H9 (cell line): ENCODE data around the gene KIAA0513. TPM values are rescaled to one million over a fixed set of nuclear protein-coding genes. Genes with fewer than 3 reads are reported as not detected.

Source experiments
- DNase-seq: peaks from one replicate; pipeline ENCODE4 v3.0.0-alpha.2; 2017
- H2AFZ ChIP-seq: one replicate; pipeline ENCODE4 v1.6.1; 2013; ENCODE audit warnings: mild to moderate bottlenecking, low read length, control low read depth, moderate library complexity
- H2AK5ac ChIP-seq: 2 replicates; pipeline ENCODE4 v1.6.1; 2013; ENCODE audit warnings: low read length, control low read depth, mixed read lengths; ENCODE audit not compliant: insufficient read length
- H2BK120ac ChIP-seq: one replicate; pipeline ENCODE4 v1.6.1; 2013; ENCODE audit warnings: low read depth, mild to moderate bottlenecking, low read length, control low read depth, inconsistent platforms; ENCODE audit not compliant: poor library complexity, severe bottlenecking
- H2BK12ac ChIP-seq: 2 replicates; pipeline ENCODE4 v1.6.1; 2013; ENCODE audit warnings: low read length, control low read depth, mixed read lengths, low read depth; ENCODE audit not compliant: insufficient read length
- H2BK15ac ChIP-seq: 2 replicates; pipeline ENCODE4 v1.6.1; 2013; ENCODE audit warnings: low read depth, low read length, control low read depth
- H2BK20ac ChIP-seq: one replicate; pipeline ENCODE4 v1.6.1; 2013; ENCODE audit warnings: low read depth, mild to moderate bottlenecking, low read length, control low read depth, inconsistent platforms; ENCODE audit not compliant: poor library complexity, severe bottlenecking
- H2BK5ac ChIP-seq: 2 replicates; pipeline ENCODE4 v1.6.1; 2013; ENCODE audit warnings: low read length, control low read depth, mixed read lengths; ENCODE audit not compliant: insufficient read length
- H3K14ac ChIP-seq: 2 replicates; pipeline ENCODE4 v1.6.1; 2013; ENCODE audit warnings: low read length, control low read depth; ENCODE audit not compliant: insufficient read depth
- H3K18ac ChIP-seq: 2 replicates; pipeline ENCODE4 v1.6.1; 2013; ENCODE audit warnings: low read depth, mild to moderate bottlenecking, mixed read lengths, low read length, control low read depth; ENCODE audit not compliant: insufficient read length
- H3K23ac ChIP-seq: 2 replicates; pipeline ENCODE4 v1.6.1; 2013; ENCODE audit warnings: low read length, control low read depth, mixed read lengths, low read depth; ENCODE audit not compliant: insufficient read length
- H3K23me2 ChIP-seq: 2 replicates; pipeline ENCODE4 v1.6.1; 2013; ENCODE audit warnings: low read depth, mild to moderate bottlenecking, mixed read lengths, low read length, control low read depth; ENCODE audit not compliant: insufficient read length, poor library complexity, severe bottlenecking
- H3K27ac ChIP-seq: 2 replicates; pipeline ENCODE4 v1.5.1; 2013; ENCODE audit warnings: low read length, control low read depth, mixed read lengths, low read depth; ENCODE audit not compliant: insufficient read length
- H3K27me3 ChIP-seq: 2 replicates; pipeline ENCODE4 v1.6.1; 2013; ENCODE audit warnings: low read length, control low read depth, inconsistent platforms; ENCODE audit not compliant: insufficient read depth
- H3K4ac ChIP-seq: 2 replicates; pipeline ENCODE4 v1.6.1; 2013; ENCODE audit warnings: low read depth, mild to moderate bottlenecking, control low read depth, inconsistent platforms, low read length, moderate library complexity
- H3K4me1 ChIP-seq: 2 replicates; pipeline ENCODE4 v1.6.1; 2013; ENCODE audit warnings: low read length, control low read depth, inconsistent platforms; ENCODE audit not compliant: insufficient read depth
- H3K4me2 ChIP-seq: 2 replicates; pipeline ENCODE4 v1.6.1; 2013; ENCODE audit warnings: low read length, control low read depth, mixed read lengths; ENCODE audit not compliant: insufficient read length, insufficient read depth
- H3K56ac ChIP-seq: 2 replicates; pipeline ENCODE4 v1.6.1; 2013; ENCODE audit warnings: low read depth, mild to moderate bottlenecking, mixed read lengths, low read length, control low read depth; ENCODE audit not compliant: insufficient read length
- H3K79me1 ChIP-seq: 2 replicates; pipeline ENCODE4 v1.6.1; 2013; ENCODE audit warnings: low read depth, mild to moderate bottlenecking, moderate library complexity, low read length, control low read depth, inconsistent platforms; ENCODE audit not compliant: insufficient read depth, poor library complexity, severe bottlenecking
- H3K79me2 ChIP-seq: 2 replicates; pipeline ENCODE4 v1.6.1; 2013; ENCODE audit warnings: low read length, control low read depth, inconsistent platforms; ENCODE audit not compliant: insufficient read depth
- H3K9ac ChIP-seq: 2 replicates; pipeline ENCODE4 v1.6.1; 2013; ENCODE audit warnings: low read length, control low read depth, mixed read lengths; ENCODE audit not compliant: insufficient read length; ENCODE audit errors: extremely low read depth
- H3K9me3 ChIP-seq: one replicate; pipeline ENCODE4 v1.6.1; 2013; ENCODE audit warnings: low read depth, low read length, inconsistent platforms; ENCODE audit not compliant: control insufficient read depth
- H3T11ph ChIP-seq: one replicate; pipeline ENCODE4 v1.6.1; 2013; ENCODE audit warnings: mild to moderate bottlenecking, low read length, control low read depth, inconsistent platforms
- H4K20me1 ChIP-seq: one replicate; pipeline ENCODE4 v1.6.1; 2013; ENCODE audit not compliant: control insufficient read depth, insufficient read length, insufficient read depth
- H4K5ac ChIP-seq: 2 replicates; pipeline ENCODE4 v1.6.1; 2013; ENCODE audit warnings: low read depth, mild to moderate bottlenecking, mixed read lengths, low read length, control low read depth; ENCODE audit not compliant: insufficient read length
- H4K8ac ChIP-seq: replicated peaks from 2 replicates; pipeline ENCODE4 v1.6.1; 2013; ENCODE audit warnings: low read length, control low read depth, mixed read lengths, low read depth; ENCODE audit not compliant: insufficient read length
- H4K91ac ChIP-seq: 2 replicates; pipeline ENCODE4 v1.6.1; 2013; ENCODE audit warnings: low read depth, mild to moderate bottlenecking, moderate library complexity, mixed read lengths, low read length, control low read depth; ENCODE audit not compliant: insufficient read length
- H3K27ac Mint-ChIP-seq, 3 experiments: 2 replicates in 2 of 3; 3 replicates in 1 of 3; pipeline ENCODE4 v1.8.0; 2020 to 2021; ENCODE audit warnings: mixed read lengths in 3 of 3, mild to moderate bottlenecking in 1 of 3, moderate library complexity in 1 of 3
- H3K27me3 Mint-ChIP-seq: 2 replicates; pipeline ENCODE4 v1.8.0; 2021; ENCODE audit warnings: low read depth, mild to moderate bottlenecking, moderate library complexity, mixed read lengths
- H3K36me3 Mint-ChIP-seq, 3 experiments: 2 replicates in 2 of 3; 3 replicates in 1 of 3; pipeline ENCODE4 v1.8.0; 2020 to 2021; ENCODE audit warnings: low read depth in 3 of 3, mixed read lengths in 3 of 3; ENCODE audit not compliant: insufficient read depth in 1 of 3
- H3K4me1 Mint-ChIP-seq, 2 experiments: 2 replicates each; pipeline ENCODE4 v1.8.0; 2020; ENCODE audit warnings: mixed read lengths in 2 of 2
- H3K4me3 Mint-ChIP-seq, 2 experiments: 2 replicates in 1 of 2; 3 replicates in 1 of 2; pipeline ENCODE4 v1.8.0; 2020 to 2021; ENCODE audit warnings: mild to moderate bottlenecking in 2 of 2, mixed read lengths in 2 of 2, moderate library complexity in 1 of 2
- H3K9me3 Mint-ChIP-seq, 2 experiments: 2 replicates in 1 of 2; 3 replicates in 1 of 2; pipeline ENCODE4 v1.8.0; 2020; ENCODE audit warnings: mild to moderate bottlenecking in 2 of 2, mixed read lengths in 2 of 2, moderate library complexity in 1 of 2
- CTCF ChIP-seq: fragments of 200-600 bp; sonication (generic); conservative IDR thresholded peaks from 3 replicates; pipeline ENCODE4 v1.8.0; 2021; ENCODE audit warnings: antibody characterized with exemption, mild to moderate bottlenecking
- WGBS: extraction: QIAGEN DNeasy Blood & Tissue Kit; methylation state at CpG from one replicate; pipeline ENCODE4 v1.1.7; 2013; ENCODE audit warnings: missing lambda C conversion rate, low lambda C conversion rate, mixed read lengths; ENCODE audit not compliant: insufficient read length; ENCODE audit errors: extremely low coverage; 5-methylcytosine and 5-hydroxymethylcytosine counted together
- total RNA-seq: library from RNA; stranded (reverse); gene quantifications from 2 replicates; pipeline ENCODE4 v1.2.1, GENCODE V29; 2021

KIAA0513 gene
- total RNA-seq, 1 experiment from 2014 or later: 4.7 TPM

- no peak overlapping the region for H4K91ac ChIP-seq
- no peak overlapping the region for H2AFZ ChIP-seq
- no peak overlapping the region for H3K9ac ChIP-seq
- no peak overlapping the region for H3K18ac ChIP-seq
- no peak overlapping the region for H3K27ac ChIP-seq
- H3K9me3 ChIP-seq: no peaks in the 10 kb centered on the region
- no peaks in the 10 kb centered on the region for H3K27me3 ChIP-seq
- no peak overlapping the region for H3K23ac ChIP-seq
- no peak overlapping the region for H3K56ac ChIP-seq
- no peak overlapping the region for H3K4me2 ChIP-seq
- no peak overlapping the region for H3T11ph ChIP-seq
- no peaks in the 10 kb centered on the region for H4K20me1 ChIP-seq
- no peaks in the 10 kb centered on the region for H3K27me3 Mint-ChIP-seq
- no peak overlapping the region for H2BK12ac ChIP-seq
- H2BK120ac ChIP-seq: no peak overlapping the region
- no peak for DNase-seq
- H3K4me3 Mint-ChIP-seq: no peak overlapping the region
- no peak for TF ChIP-seq CTCF
- peaks cover 0 to 3% of the 10 kb centered on the region in 2 experiments; a peak in 2 of 4 replicates for H3K4me1 Mint-ChIP-seq
- H3K9me3 Mint-ChIP-seq: no peaks in the 10 kb centered on the region
- H2BK5ac ChIP-seq: no peak overlapping the region
- H3K23me2 ChIP-seq: no peaks in the 10 kb centered on the region
- no peak overlapping the region for H4K8ac ChIP-seq
- no peaks in the 10 kb centered on the region for H3K4me1 ChIP-seq
- H3K4ac ChIP-seq: no peak overlapping the region
- H2BK15ac ChIP-seq: no peak overlapping the region
- no peak overlapping the region for H2AK5ac ChIP-seq
- H3K79me2 ChIP-seq: no peaks in the 10 kb centered on the region
- H3K79me1 ChIP-seq: no peaks in the 10 kb centered on the region
- H3K27ac Mint-ChIP-seq: peak overlapping the region in 1 of 3 experiments; percentile 66; a peak in 3 of 7 replicates
- H3K14ac ChIP-seq: no peak overlapping the region
- H3K36me3 Mint-ChIP-seq: peaks cover 24 to 63% (median 57%) of the 10 kb centered on the region in 3 experiments
- no peak overlapping the region for H4K5ac ChIP-seq
- no CpG with 5 or more reads among the region's 9 CpGs for WGBS
- H2BK20ac ChIP-seq: no peak overlapping the region
Observed at GRCh38 chr16:84982434-84982833, 45.2 kb upstream of the KIAA0513 start.
